IMR-90 (cell line): Measurements from ENCODE around the gene PAQR4. TPM values are rescaled to one million over a fixed set of nuclear protein-coding genes. Genes with fewer than 3 reads are reported as not detected.

Experiments
- ATAC-seq: fragments of 200-7000 bp; cut with Tn5 transposase; 2 replicates; pipeline ENCODE4 v1.9.1; 2020; ENCODE audit warnings: low read depth, mild to moderate bottlenecking, moderate library complexity
- BruUV-seq: library from RNA; stranded (reverse); fragments of 400-500 nt; replicated peaks from 2 replicates; lab custom pipeline; 2021; lab: Mats Ljungman, UMichigan
- CTCF ChIA-PET: fragments of 300-600 bp; formaldehyde crosslinking; extraction: SDS; loops from one replicate; lab custom pipeline; 2021; ENCODE audit warnings: antibody characterized with exemption; lab: Yijun Ruan, JAX
- POLR2A ChIA-PET: fragments of 300-600 bp; sonication (Branson Sonifier 250); formaldehyde crosslinking; loops from one replicate; lab custom pipeline; 2022; ENCODE audit warnings: antibody characterized with exemption; ENCODE audit not compliant: unreplicated experiment; lab: Charles Lee
- DNase-seq: peaks from one replicate; pipeline ENCODE4 v3.0.0; 2013
- H2AFZ ChIP-seq: replicated peaks from 2 replicates; pipeline ENCODE3; 2013; ENCODE audit warnings: low read length, mild to moderate bottlenecking; ENCODE audit not compliant: poor library complexity
- H2AK5ac ChIP-seq: 2 replicates; pipeline ENCODE4 v1.6.1; 2013; ENCODE audit warnings: low read depth, low read length, inconsistent platforms
- H2AK9ac ChIP-seq: replicated peaks from 2 replicates; pipeline ENCODE3; 2013; ENCODE audit warnings: mild to moderate bottlenecking, low read depth, low read length, moderate library complexity; ENCODE audit not compliant: poor library complexity
- H2BK120ac ChIP-seq: 2 replicates; pipeline ENCODE4 v1.6.1; 2013; ENCODE audit warnings: low read depth, low read length, inconsistent platforms
- H2BK15ac ChIP-seq: 3 replicates; pipeline ENCODE4 v1.6.1; 2013; ENCODE audit warnings: low read depth, low read length, inconsistent platforms
- H2BK20ac ChIP-seq: 2 replicates; pipeline ENCODE4 v1.6.1; 2013; ENCODE audit warnings: low read depth, mild to moderate bottlenecking, inconsistent platforms, low read length, moderate library complexity
- H2BK5ac ChIP-seq: 2 replicates; pipeline ENCODE4 v1.6.1; 2013; ENCODE audit warnings: mild to moderate bottlenecking, low read depth, low read length, inconsistent platforms; ENCODE audit not compliant: poor library complexity, severe bottlenecking
- H3K14ac ChIP-seq: replicated peaks from 2 replicates; pipeline ENCODE4 v1.6.1; 2013; ENCODE audit warnings: low read depth, low read length, inconsistent platforms
- H3K18ac ChIP-seq: 2 replicates; pipeline ENCODE4 v1.6.1; 2013; ENCODE audit warnings: low read depth, low read length, control low read depth
- H3K23ac ChIP-seq: 2 replicates; pipeline ENCODE4 v1.6.1; 2013; ENCODE audit warnings: low read depth, low read length, inconsistent platforms
- H3K27ac ChIP-seq: 2 replicates; pipeline ENCODE4 v1.5.1; 2013; ENCODE audit warnings: mild to moderate bottlenecking, control low read depth, low read length; ENCODE audit not compliant: insufficient read depth
- H3K27me3 ChIP-seq: 2 replicates; pipeline ENCODE4 v1.6.1; 2013; ENCODE audit warnings: low read length; ENCODE audit not compliant: control insufficient read depth, insufficient read depth
- H3K36me3 ChIP-seq: 2 replicates; pipeline ENCODE4 v1.6.1; 2013; ENCODE audit warnings: low read length, mixed read lengths; ENCODE audit not compliant: control insufficient read depth, insufficient read depth
- H3K4ac ChIP-seq: 2 replicates; pipeline ENCODE4 v1.6.1; 2013; ENCODE audit warnings: low read depth, low read length, inconsistent platforms
- H3K4me1 ChIP-seq: 2 replicates; pipeline ENCODE4 v1.6.1; 2013; ENCODE audit warnings: low read length, mixed read lengths; ENCODE audit not compliant: control insufficient read depth, insufficient read depth
- H3K4me2 ChIP-seq: 2 replicates; pipeline ENCODE4 v1.6.1; 2013; ENCODE audit warnings: low read depth, mild to moderate bottlenecking, control low read depth, low read length, moderate library complexity
- H3K4me3 ChIP-seq: 2 replicates; pipeline ENCODE4 v1.5.1; 2013; ENCODE audit warnings: low read depth, mild to moderate bottlenecking, control low read depth, low read length, moderate library complexity; ENCODE audit not compliant: insufficient read depth
- H3K56ac ChIP-seq: 2 replicates; pipeline ENCODE4 v1.6.1; 2013; ENCODE audit warnings: low read length, inconsistent platforms; ENCODE audit not compliant: insufficient read depth; ENCODE audit errors: extremely low read depth
- H3K79me1 ChIP-seq, 2 experiments: 2 replicates each; pipeline ENCODE4 v1.6.1; 2013; ENCODE audit warnings: low read length in 2 of 2, inconsistent platforms in 1 of 2, low read depth in 1 of 2
- H3K9ac ChIP-seq: 2 replicates; pipeline ENCODE4 v1.6.1; 2013; ENCODE audit warnings: low read depth, low read length, control low read depth
- H3K9me1 ChIP-seq: 2 replicates; pipeline ENCODE4 v1.6.1; 2013; ENCODE audit warnings: low read length, inconsistent platforms; ENCODE audit not compliant: insufficient read depth
- H3K9me3 ChIP-seq: 2 replicates; pipeline ENCODE4 v1.6.1; 2013; ENCODE audit warnings: low read length; ENCODE audit not compliant: control insufficient read depth, insufficient read depth
- H4K20me1 ChIP-seq: 2 replicates; pipeline ENCODE4 v1.6.1; 2013; ENCODE audit warnings: low read length, inconsistent platforms; ENCODE audit not compliant: insufficient read depth
- H4K5ac ChIP-seq: 2 replicates; pipeline ENCODE4 v1.6.1; 2013; ENCODE audit warnings: mild to moderate bottlenecking, low read depth, low read length, control low read depth
- H4K8ac ChIP-seq, 2 experiments: 2 replicates each; pipeline ENCODE4 v1.6.1; 2013; ENCODE audit warnings: low read depth in 2 of 2, low read length in 2 of 2, control low read depth in 1 of 2, inconsistent platforms in 1 of 2
- H4K91ac ChIP-seq: 2 replicates; pipeline ENCODE4 v1.6.1; 2013; ENCODE audit warnings: low read depth, low read length, inconsistent platforms; ENCODE audit not compliant: insufficient read depth
- CEBPB ChIP-seq: IDR thresholded peaks from 2 replicates; pipeline ENCODE4 v1.6.1; 2012; ENCODE audit warnings: low read depth, low read length, improper control_type of control experiment
- CHD1 ChIP-seq: IDR thresholded peaks from 2 replicates; pipeline ENCODE4 v1.6.1; 2012; ENCODE audit warnings: low read depth, low read length, improper control_type of control experiment
- WGBS, 2 experiments: methylation state at CpG; one replicate each; pipeline versions ENCODE4 v1.1.5 to v1.1.7; 2013; ENCODE audit warnings: missing lambda C conversion rate in 2 of 2; ENCODE audit not compliant: insufficient read length in 1 of 2; ENCODE audit errors: extremely low coverage in 2 of 2; 5-methylcytosine and 5-hydroxymethylcytosine counted together
- dilution Hi-C: fragments of 300-500 bp; cut with HindIII; formaldehyde crosslinking; loops from one replicate; pipeline ENCODE4 v1.14.3; 2018; ENCODE audit warnings: low sequenced_read_pairs; ENCODE audit not compliant: unreplicated experiment
- in situ Hi-C: fragments of 300-500 bp; cut with MboI; formaldehyde crosslinking; loops from 3 replicates; pipeline ENCODE4 v1.14.3; 2019; ENCODE audit warnings: low sequenced_read_pairs, inconsistent platforms, mixed read lengths
- intact Hi-C: fragments of 100-400 bp; cut with micrococcal nuclease; formaldehyde crosslinking; loops from 2 replicates; pipeline ENCODE4 v1.10.0; 2022
- polyA plus RNA-seq, 3 experiments: library from polyadenylated mRNA; depleted of rRNA; stranded (reverse); fragments of >200 nt; gene quantifications; 2 replicates each; pipeline ENCODE4 v1.2.3, GENCODE V29; 2012; ENCODE audit warnings: low replicate concordance in 1 of 3
- total RNA-seq: library from RNA; depleted of rRNA; stranded (reverse); fragments of >200 nt; gene quantifications from 2 replicates; pipeline ENCODE4 v1.2.3, GENCODE V29; 2012

PAQR4 gene
- total and polyA plus RNA-seq, 2 of the 4 experiments (the other 2 are of a cell fraction): 2.2 to 10.0 TPM

DNA sequence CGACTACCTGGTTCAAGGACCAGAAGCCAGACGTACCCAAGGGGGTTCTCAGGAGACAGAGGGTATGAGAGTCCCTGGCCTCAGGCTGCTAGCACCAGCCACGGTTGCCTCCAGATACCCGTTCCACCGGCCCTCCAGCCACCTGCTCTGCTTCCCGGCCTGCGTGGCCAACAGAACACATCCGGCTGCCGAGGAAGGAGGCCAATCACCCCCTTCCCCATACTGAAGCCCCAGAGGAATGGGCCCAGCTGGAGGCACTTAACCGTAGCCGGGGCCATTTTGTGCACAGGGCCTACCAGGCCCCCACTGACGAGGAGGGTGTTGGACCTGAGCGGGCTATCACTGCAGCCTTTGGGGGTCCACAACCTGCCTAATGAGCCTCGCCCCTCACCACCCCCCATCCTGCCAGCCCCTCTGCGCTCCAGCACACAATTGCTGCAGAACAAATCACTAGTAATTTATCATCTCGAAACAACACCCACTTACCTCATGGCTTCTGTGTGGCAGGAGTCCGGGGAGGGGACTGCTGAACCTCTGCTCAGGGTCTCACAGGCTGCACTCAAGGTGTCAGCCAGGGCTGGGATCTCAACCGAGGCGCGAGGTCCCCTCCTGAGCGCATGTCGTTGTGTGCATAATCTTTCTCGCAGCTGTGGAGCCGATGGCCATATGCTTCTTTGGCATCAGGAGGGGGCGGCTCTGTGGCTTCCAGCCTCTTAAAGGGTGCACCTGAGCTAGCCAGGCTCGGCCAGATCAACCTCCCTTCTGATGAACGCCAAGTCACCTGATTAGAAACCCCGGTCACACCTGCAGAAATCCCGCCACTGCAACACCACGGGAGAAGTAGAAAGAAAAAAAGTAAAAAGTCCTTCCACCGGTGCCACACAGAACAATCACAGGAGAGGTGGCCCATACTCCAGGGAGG lies 15.2 kb upstream of the PAQR4 start:
- intact Hi-C loops: no loop called here
- H3K56ac ChIP-seq: no peak overlapping the region
- H3K36me3 ChIP-seq: peaks cover 13% of the 10 kb centered on the region
- dilution Hi-C loops: no loop called here
- no peak overlapping the region for H4K5ac ChIP-seq
- DNase-seq: no peak
- WGBS, 2 experiments: 46% methylated on average over 18 of the region's 31 CpGs; no CpG with 5 or more reads in 1 of the 2 experiments
- H2BK120ac ChIP-seq: no peak overlapping the region
- H2BK5ac ChIP-seq: no peak overlapping the region
- H2BK15ac ChIP-seq: no peak overlapping the region
- H3K23ac ChIP-seq: no peak overlapping the region
- H4K8ac ChIP-seq: no peak overlapping the region
- H3K18ac ChIP-seq: no peak overlapping the region
- H3K14ac ChIP-seq: no peak overlapping the region
- in situ Hi-C loops: no loop called here
- no peak overlapping the region for H2AK5ac ChIP-seq
- H3K4ac ChIP-seq: no peak overlapping the region
- H3K9me1 ChIP-seq: 0 out of 2 replicates have a peak, but pooled peaks cover under 1% of the 10 kb centered on the region
- H3K4me3 ChIP-seq: no peak overlapping the region
- ChIA-PET CTCF (no interaction called here), POLR2A (no interaction called here)
- TF ChIP-seq CHD1 (no peak), CEBPB (no peak)
- no peak overlapping the region for H2AFZ ChIP-seq
- peaks cover 39% of the 10 kb centered on the region for H3K27me3 ChIP-seq
- no peak overlapping the region for H3K27ac ChIP-seq
- no peaks in the 10 kb centered on the region for H3K79me1 ChIP-seq
- H2AK9ac ChIP-seq: no peak overlapping the region
- no peaks in the 10 kb centered on the region for H3K9me3 ChIP-seq
- BruUV-seq: no TSS peak
- no peak overlapping the region for H2BK20ac ChIP-seq
- no peak overlapping the region for H3K4me2 ChIP-seq
- no peak for ATAC-seq
- no peak overlapping the region for H3K9ac ChIP-seq
- no peaks in the 10 kb centered on the region for H3K4me1 ChIP-seq
- H4K91ac ChIP-seq: no peak overlapping the region
- H4K20me1 ChIP-seq: 0 out of 2 replicates have a peak, but pooled peaks cover 3% of the 10 kb centered on the region
